ENCODE data around the gene ZBTB6. TPM values are rescaled to one million over a fixed set of nuclear protein-coding genes. Genes with fewer than 3 reads are reported as not detected.
"Not testable (repeated sequence)": the region's sequence is repeated elsewhere in the genome, so short reads cannot be mapped to it uniquely, and the experiment has no call there.

Gene ZBTB6
- total and polyA plus RNA-seq, 5 donors from 2014 or later: 0.87 to 4.5 (median 2.0) TPM

GRCh38 chr9:122918310-122918709 lies 5.2 kb upstream of the ZBTB6 start:
- no peak for ATAC-seq (ENCODE audit: low read depth in 2 of 2)
- H3K36me3 Mint-ChIP-seq: peaks cover 28% of the 10 kb centered on the region
- H3K4me1 Mint-ChIP-seq: peaks cover 5 to 14% (median 7%) of the 10 kb centered on the region in 4 donors
- Histone ChIP-seq H3K4me3 (ENCODE audit: low read depth, low read length) (no peak overlapping the region), H3K27ac (ENCODE audit: insufficient read depth, low read length, poor library complexity, severe bottlenecking) (no peak overlapping the region), H3K27me3 (ENCODE audit: control insufficient read depth, insufficient read depth, low read length) (no peaks in the 10 kb centered on the region), H3K4me1 (ENCODE audit: control insufficient read depth, insufficient read depth, low read length, poor library complexity, severe bottlenecking) (no peaks in the 10 kb centered on the region), H3K9me3 (ENCODE audit: control insufficient read depth in 2 of 2, low read length in 2 of 2) (no peaks in the 10 kb centered on the region), H3K36me3 (ENCODE audit: control insufficient read depth, insufficient read depth, low read length) (peaks cover 20% of the 10 kb centered on the region)
- DNase-seq: no peak
- H3K27ac Mint-ChIP-seq: no peak overlapping the region
- no peak overlapping the region for H3K4me3 Mint-ChIP-seq
- H3K9me3 Mint-ChIP-seq: no peaks in the 10 kb centered on the region
- no peaks in the 10 kb centered on the region for H3K27me3 Mint-ChIP-seq

- peaks cover 15% of the 10 kb centered on the region for H3K36me3 Mint-ChIP-seq
- no peaks in the 10 kb centered on the region for H3K27me3 Mint-ChIP-seq
- peak overlapping the region; percentile 91 to 99 (median 98) for H3K4me3 Mint-ChIP-seq
- no peaks in the 10 kb centered on the region for H3K9me3 Mint-ChIP-seq
- Histone ChIP-seq H3K27me3 (ENCODE audit: control insufficient read depth, insufficient read depth, low read length) (no peaks in the 10 kb centered on the region), H3K4me1 (ENCODE audit: control insufficient read depth, insufficient read depth, low read length, poor library complexity, severe bottlenecking) (peaks cover 15% of the 10 kb centered on the region), H3K4me3 (ENCODE audit: low read depth, low read length) (peak overlapping the region; percentile 94), H3K9me3 (ENCODE audit: control insufficient read depth in 2 of 2, low read length in 2 of 2) (no peaks in the 10 kb centered on the region), H3K36me3 (ENCODE audit: control insufficient read depth, insufficient read depth, low read length) (peaks cover 25% of the 10 kb centered on the region), H3K27ac (ENCODE audit: insufficient read depth, low read length, poor library complexity, severe bottlenecking) (peak overlapping the region; percentile 87)
- ATAC-seq (ENCODE audit: low read depth in 2 of 2) (no peak), DNase-seq (no peak)
- H3K27ac Mint-ChIP-seq: peak overlapping the region; percentile 91 to 100 (median 98)
- H3K4me1 Mint-ChIP-seq: peaks cover 25 to 42% (median 33%) of the 10 kb centered on the region in 4 donors
Observed at GRCh38 chr9:122912671-122912963, 506 bp downstream of the ZBTB6 start.

DNA sequence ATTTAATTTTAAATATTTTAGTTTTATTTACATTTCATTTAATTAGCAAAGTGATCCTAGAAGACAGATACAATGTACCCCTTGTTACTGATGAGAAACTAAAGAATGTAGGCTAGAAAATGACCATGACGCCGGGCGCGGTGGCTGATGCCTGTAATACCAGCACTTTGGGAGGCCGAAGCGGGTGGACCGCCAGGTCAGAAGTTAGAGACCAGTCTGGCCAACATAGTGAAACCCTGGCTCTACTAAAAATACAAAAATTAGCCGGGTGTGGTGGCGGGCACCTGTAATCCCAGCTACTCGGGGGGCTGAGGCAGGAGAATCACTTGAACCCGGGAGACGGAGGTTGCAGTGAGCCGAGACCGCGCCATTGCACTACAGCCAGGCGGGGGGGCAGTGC lies 7.0 kb downstream of the ZBTB6 start:
- H3K27me3 Mint-ChIP-seq; H3K36me3 Mint-ChIP-seq; DNase-seq; ATAC-seq (ENCODE audit: low read depth in 2 of 2); H3K9me3 ChIP-seq (ENCODE audit: control insufficient read depth in 2 of 2, low read length in 2 of 2); H3K4me3 ChIP-seq (ENCODE audit: low read depth, low read length); H3K27me3 ChIP-seq (ENCODE audit: control insufficient read depth, insufficient read depth, low read length); H3K9me3 Mint-ChIP-seq: not testable (repeated sequence)
- H3K36me3 ChIP-seq (ENCODE audit: control insufficient read depth, insufficient read depth, low read length): peaks cover 20% of the 10 kb centered on the region
- H3K4me1 Mint-ChIP-seq: peaks cover 17 to 42% (median 32%) of the 10 kb centered on the region in 4 donors
- H3K4me3 Mint-ChIP-seq: peak overlapping the region in 2 of 4 donors; percentile 39 to 98
- peak overlapping the region in 1 of 3 donors; percentile 98 for H3K27ac Mint-ChIP-seq
- peak overlapping the region; percentile 94 for H3K27ac ChIP-seq (ENCODE audit: insufficient read depth, low read length, poor library complexity, severe bottlenecking)
- H3K4me1 ChIP-seq (ENCODE audit: control insufficient read depth, insufficient read depth, low read length, poor library complexity, severe bottlenecking): peaks cover 43% of the 10 kb centered on the region

- no peaks in the 10 kb centered on the region for H3K27me3 ChIP-seq (ENCODE audit: control insufficient read depth, insufficient read depth, low read length)
- ATAC-seq (ENCODE audit: low read depth in 2 of 2): peak; percentile 91
- DNase-seq: peak; percentile 96 to 99 (median 97)
- peak within 1 kb of the TSS; percentile 94 for H3K27ac ChIP-seq (ENCODE audit: insufficient read depth, low read length, poor library complexity, severe bottlenecking)
- H3K9me3 ChIP-seq (ENCODE audit: control insufficient read depth in 2 of 2, low read length in 2 of 2): no peaks in the 10 kb centered on the region
- H3K36me3 ChIP-seq (ENCODE audit: control insufficient read depth, insufficient read depth, low read length): peaks cover 11% of the 10 kb centered on the region
- Mint-ChIP-seq H3K4me3 (peak within 1 kb of the TSS; percentile 93 to 99 (median 96)), H3K27ac (peak within 1 kb of the TSS; percentile 96 to 98 (median 98)), H3K9me3 (no peaks in the 10 kb centered on the region), H3K4me1 (peaks cover 14 to 44% (median 32%) of the 10 kb centered on the region in 4 donors), H3K36me3 (peaks cover 5% of the 10 kb centered on the region), H3K27me3 (peaks cover 4% of the 10 kb centered on the region)
- peak within 1 kb of the TSS; percentile 95 for H3K4me3 ChIP-seq (ENCODE audit: low read depth, low read length)
- peaks cover 53% of the 10 kb centered on the region for H3K4me1 ChIP-seq (ENCODE audit: control insufficient read depth, insufficient read depth, low read length, poor library complexity, severe bottlenecking)
Observed at GRCh38 chr9:122904823-122905710, 8.1 kb downstream of the ZBTB6 start, which contains the start of gene RC3H2. Gene RC3H2 (minus strand): TSS chr9:122905359. CDS start chr9:122897509, 7,850 bp downstream.

DNA sequence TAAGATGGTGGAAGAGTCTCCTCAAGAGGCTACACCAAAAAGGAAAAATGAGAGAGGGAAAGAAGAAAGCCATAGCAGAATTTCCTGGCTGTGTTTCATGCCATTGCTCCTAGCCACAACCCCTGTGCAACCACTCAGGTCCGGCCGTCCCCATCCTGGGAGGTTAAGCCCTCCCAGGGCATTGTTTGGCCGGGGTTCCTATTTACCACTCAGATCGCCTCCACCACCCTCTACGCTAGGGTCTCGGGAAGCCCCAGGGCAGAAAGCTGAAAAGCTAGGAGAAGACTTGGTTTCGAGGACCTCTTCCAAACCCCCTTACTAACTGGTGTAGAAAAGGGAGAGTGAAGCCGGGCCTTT lies 8.7 kb downstream of the ZBTB6 start:
- H3K27ac ChIP-seq (ENCODE audit: insufficient read depth, low read length, poor library complexity, severe bottlenecking): peak overlapping the region; percentile 94
- DNase-seq (peak in 2 of 3 donors; percentile 21 to 39), ATAC-seq (ENCODE audit: low read depth in 2 of 2) (no peak)
- no peaks in the 10 kb centered on the region for H3K9me3 ChIP-seq (ENCODE audit: control insufficient read depth in 2 of 2, low read length in 2 of 2)
- peaks cover 15 to 47% (median 36%) of the 10 kb centered on the region in 4 donors for H3K4me1 Mint-ChIP-seq
- peak overlapping the region; percentile 91 to 98 (median 92) for H3K27ac Mint-ChIP-seq
- peaks cover 4% of the 10 kb centered on the region for H3K27me3 Mint-ChIP-seq
- peak overlapping the region; percentile 93 to 99 (median 96) for H3K4me3 Mint-ChIP-seq
- H3K4me3 ChIP-seq (ENCODE audit: low read depth, low read length): peak overlapping the region; percentile 95
- peaks cover 5% of the 10 kb centered on the region for H3K36me3 Mint-ChIP-seq
- H3K9me3 Mint-ChIP-seq: no peaks in the 10 kb centered on the region
- H3K4me1 ChIP-seq (ENCODE audit: control insufficient read depth, insufficient read depth, low read length, poor library complexity, severe bottlenecking): peaks cover 59% of the 10 kb centered on the region
- peaks cover 6% of the 10 kb centered on the region for H3K36me3 ChIP-seq (ENCODE audit: control insufficient read depth, insufficient read depth, low read length)
- no peaks in the 10 kb centered on the region for H3K27me3 ChIP-seq (ENCODE audit: control insufficient read depth, insufficient read depth, low read length)

DNA sequence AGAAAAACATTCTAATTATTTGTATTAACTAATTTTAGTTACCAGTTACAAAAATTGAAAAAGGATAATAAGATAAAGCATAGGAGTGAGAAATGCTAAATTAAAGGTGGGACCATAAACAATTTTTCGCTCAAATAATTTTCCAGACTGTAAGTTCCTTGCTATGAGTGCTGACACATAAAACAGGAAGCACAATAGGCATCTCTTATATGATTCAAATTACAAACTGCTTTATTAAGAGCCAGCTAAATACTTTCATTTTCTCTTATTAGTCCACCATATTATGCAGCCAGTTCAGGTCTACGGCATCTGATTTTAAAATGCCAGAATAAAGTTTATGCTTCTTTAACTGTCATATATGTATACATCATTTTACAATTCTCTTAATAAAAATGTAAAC lies 12.3 kb downstream of the ZBTB6 start:
- Histone ChIP-seq H3K4me1 (ENCODE audit: control insufficient read depth, insufficient read depth, low read length, poor library complexity, severe bottlenecking) (peaks cover 80% of the 10 kb centered on the region), H3K27me3 (ENCODE audit: control insufficient read depth, insufficient read depth, low read length) (no peaks in the 10 kb centered on the region), H3K36me3 (ENCODE audit: control insufficient read depth, insufficient read depth, low read length) (peaks cover 15% of the 10 kb centered on the region), H3K27ac (ENCODE audit: insufficient read depth, low read length, poor library complexity, severe bottlenecking) (peak overlapping the region; percentile 77), H3K4me3 (ENCODE audit: low read depth, low read length) (peak overlapping the region; percentile 92), H3K9me3 (ENCODE audit: control insufficient read depth in 2 of 2, low read length in 2 of 2) (no peaks in the 10 kb centered on the region)
- DNase-seq (peak in 2 of 3 donors; percentile 30 to 35), ATAC-seq (ENCODE audit: low read depth in 2 of 2) (no peak)
- Mint-ChIP-seq H3K27ac (peak overlapping the region; percentile 52 to 80 (median 73)), H3K27me3 (no peaks in the 10 kb centered on the region), H3K36me3 (peaks cover 7% of the 10 kb centered on the region), H3K4me1 (peaks cover 31 to 75% (median 53%) of the 10 kb centered on the region in 4 donors), H3K4me3 (peak overlapping the region; percentile 52 to 98 (median 80)), H3K9me3 (no peaks in the 10 kb centered on the region)

GRCh38 chr9:122897969-122898368 lies 15.2 kb downstream of the ZBTB6 start:
- peak overlapping the region; percentile 34 to 57 (median 52) for H3K4me3 Mint-ChIP-seq
- Histone ChIP-seq H3K27ac (ENCODE audit: insufficient read depth, low read length, poor library complexity, severe bottlenecking) (peak overlapping the region; percentile 14), H3K36me3 (ENCODE audit: control insufficient read depth, insufficient read depth, low read length) (peaks cover 40% of the 10 kb centered on the region), H3K4me3 (ENCODE audit: low read depth, low read length) (peak overlapping the region; percentile 32), H3K9me3 (ENCODE audit: control insufficient read depth in 2 of 2, low read length in 2 of 2) (no peaks in the 10 kb centered on the region), H3K27me3 (ENCODE audit: control insufficient read depth, insufficient read depth, low read length) (no peaks in the 10 kb centered on the region), H3K4me1 (ENCODE audit: control insufficient read depth, insufficient read depth, low read length, poor library complexity, severe bottlenecking) (peaks cover 56% of the 10 kb centered on the region)
- DNase-seq (no peak), ATAC-seq (ENCODE audit: low read depth in 2 of 2) (no peak)
- H3K9me3 Mint-ChIP-seq: no peaks in the 10 kb centered on the region
- H3K36me3 Mint-ChIP-seq: peaks cover 9% of the 10 kb centered on the region
- H3K27me3 Mint-ChIP-seq: no peaks in the 10 kb centered on the region
- H3K4me1 Mint-ChIP-seq: peaks cover 27 to 70% (median 40%) of the 10 kb centered on the region in 4 donors
- no peak overlapping the region for H3K27ac Mint-ChIP-seq

Measured in CD4-positive, CD25-positive, alpha-beta regulatory T cell (primary cell).